ENCODE results near the gene IRF8. TPM values are rescaled to one million over a fixed set of nuclear protein-coding genes. Genes with fewer than 3 reads are reported as not detected.
"Not testable (repeated sequence)": the region's sequence is repeated elsewhere in the genome, so short reads cannot be mapped to it uniquely, and the experiment has no call there.

The IRF8 gene
- total RNA-seq, 2 experiments from 2014 or later = 60.3 to 61.3 TPM

DNA sequence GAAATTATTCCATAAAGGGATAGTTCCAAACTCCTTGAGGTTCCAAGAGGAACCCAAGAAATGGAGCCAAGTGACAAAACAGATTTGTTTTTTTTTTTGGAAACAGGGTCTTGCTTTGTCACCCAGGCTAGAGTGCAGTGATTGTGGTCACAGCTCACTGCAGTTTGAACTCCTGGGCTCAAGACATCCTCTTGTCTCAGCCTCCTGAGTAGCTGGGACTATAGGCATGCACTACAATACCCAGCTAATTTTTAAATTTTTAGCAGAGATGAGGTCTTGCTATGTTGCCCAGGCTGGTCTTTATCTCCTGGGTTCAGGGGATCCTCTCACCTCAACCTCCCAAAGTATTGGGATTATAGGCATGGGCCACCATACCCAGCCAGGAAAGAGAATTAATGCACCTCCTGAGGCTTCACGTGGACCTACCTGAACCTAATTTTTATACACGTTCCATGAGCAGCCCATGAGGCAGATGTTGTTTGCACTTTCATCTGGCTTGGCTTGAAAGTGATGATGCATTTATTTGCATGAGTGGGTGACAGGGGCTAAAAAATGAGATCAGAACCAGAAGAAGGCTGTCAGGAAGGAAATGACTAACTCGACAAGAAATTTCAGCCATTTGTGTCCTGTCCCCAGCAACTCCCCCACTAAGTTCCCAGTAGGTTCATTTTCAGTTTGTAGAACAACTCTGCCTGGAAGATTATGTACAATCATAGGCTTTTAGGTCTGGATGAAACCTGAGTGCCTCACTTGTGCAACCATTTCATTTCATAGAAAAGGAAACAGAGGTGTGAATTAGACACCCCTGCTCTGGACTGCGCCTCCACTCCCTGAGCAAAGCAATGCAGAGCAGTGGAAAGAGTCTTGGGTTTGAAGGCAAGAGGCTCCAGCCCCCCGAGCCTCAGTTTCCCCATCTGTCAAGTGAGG, 10.3 kb upstream of the IRF8 start:
- ChIA-PET CTCF (no interaction called here), POLR2A (no interaction called here)

DNA sequence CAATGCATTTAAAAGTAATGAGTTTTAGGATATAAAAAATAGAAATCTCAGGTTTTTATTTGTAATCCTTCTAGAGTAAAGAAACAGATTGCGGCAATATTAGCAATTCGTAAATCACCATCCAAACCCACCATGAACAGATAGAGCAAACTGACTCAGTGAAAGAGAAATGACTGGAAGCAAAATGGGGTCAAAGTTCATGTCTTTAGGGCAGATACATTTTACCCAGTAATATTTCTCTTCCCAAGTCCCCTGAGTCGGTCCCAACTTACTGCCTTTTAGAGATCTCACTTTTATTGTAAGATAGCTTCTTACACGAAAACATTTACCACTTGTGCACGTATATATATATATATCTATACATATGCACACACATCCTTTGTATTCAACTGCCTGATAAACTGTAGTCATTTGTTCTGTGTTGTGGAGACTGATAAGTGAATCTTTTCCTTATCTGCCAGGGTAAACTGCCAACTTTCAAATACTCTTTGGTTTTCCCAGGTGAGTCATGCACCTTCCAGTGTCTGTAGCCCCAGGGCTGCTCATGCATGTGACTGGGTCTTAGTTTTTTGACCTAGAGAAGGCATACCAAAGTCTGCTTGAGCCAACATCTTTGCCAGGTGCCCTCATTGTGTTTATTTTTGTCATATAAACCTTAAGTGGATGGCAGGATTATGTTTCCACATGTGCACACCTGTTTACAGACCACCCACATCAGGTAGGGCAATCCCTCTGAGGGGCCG, 7.8 kb upstream of the IRF8 start:
- ChIA-PET POLR2A (interaction anchor here (0.6 kb wide), 1 partner anchor 60 kb away, joined by 3 read pairs; no protein-coding TSS in a partner anchor), CTCF (interaction anchor here (1.1 to 3.9 kb wide), 3 partner anchors 11 to 71 kb away, joined by 3 to 22 read pairs (median 3); no protein-coding TSS in a partner anchor)

GRCh38 chr16:85891776-85892166, 7.2 kb upstream of the IRF8 start:
- ChIA-PET POLR2A (no interaction called here), CTCF (interaction anchor here (1.1 to 3.9 kb wide), 3 partner anchors 10 to 71 kb away, joined by 3 to 22 read pairs (median 3); no protein-coding TSS in a partner anchor)

DNA sequence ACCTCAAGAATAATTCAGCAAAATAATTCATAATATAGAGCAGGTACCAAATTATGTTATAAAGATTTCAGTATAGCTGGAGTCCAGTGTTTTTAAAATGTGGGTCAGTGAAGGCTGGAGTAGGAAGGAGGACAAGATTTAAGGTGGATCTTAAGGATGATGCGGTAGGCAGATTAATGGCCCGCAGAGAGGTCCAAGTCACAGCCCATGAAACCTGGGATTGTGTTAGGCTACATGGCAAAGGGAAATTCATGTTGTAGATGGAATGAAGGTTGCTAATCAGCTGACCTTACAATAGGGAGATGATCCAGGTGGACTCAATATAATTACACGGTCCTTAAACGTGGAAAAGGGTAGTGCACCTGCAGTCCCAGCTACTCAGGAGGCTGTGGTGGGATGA, 6.2 kb upstream of the IRF8 start:
- ChIA-PET POLR2A (interaction anchor here (0.6 kb wide), 1 partner anchor 21 kb away, joined by 3 read pairs; no protein-coding TSS in a partner anchor), CTCF (interaction anchor here (1.1 to 3.9 kb wide), 3 partner anchors 9 to 95 kb away, joined by 3 to 22 read pairs (median 3); no protein-coding TSS in a partner anchor)

DNA sequence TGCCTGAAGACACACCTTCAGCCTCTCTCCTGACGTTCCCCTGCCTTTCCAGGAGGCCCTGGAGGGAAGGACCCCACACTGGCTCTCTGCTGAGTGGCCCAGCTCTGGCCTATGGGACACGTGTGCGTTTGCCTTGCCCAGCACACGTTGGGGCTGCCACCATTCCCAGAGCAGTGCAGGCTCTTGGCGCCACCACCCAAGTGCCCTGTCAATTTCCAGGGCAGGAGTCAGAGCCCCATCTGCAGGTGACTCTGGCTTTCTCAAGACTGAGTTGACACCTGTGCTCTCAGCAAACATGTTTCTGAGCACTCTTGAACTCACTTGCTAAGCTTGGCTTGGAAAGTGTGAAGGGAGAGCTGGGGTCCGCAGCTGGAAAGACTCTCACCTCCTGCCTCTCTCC, 4.7 kb upstream of the IRF8 start:
- ChIA-PET CTCF (interaction anchor here (0.9 to 3.9 kb wide), 2 partner anchors 56 to 74 kb away, joined by 3 to 22 read pairs; no protein-coding TSS in a partner anchor), POLR2A (no interaction called here)

DNA sequence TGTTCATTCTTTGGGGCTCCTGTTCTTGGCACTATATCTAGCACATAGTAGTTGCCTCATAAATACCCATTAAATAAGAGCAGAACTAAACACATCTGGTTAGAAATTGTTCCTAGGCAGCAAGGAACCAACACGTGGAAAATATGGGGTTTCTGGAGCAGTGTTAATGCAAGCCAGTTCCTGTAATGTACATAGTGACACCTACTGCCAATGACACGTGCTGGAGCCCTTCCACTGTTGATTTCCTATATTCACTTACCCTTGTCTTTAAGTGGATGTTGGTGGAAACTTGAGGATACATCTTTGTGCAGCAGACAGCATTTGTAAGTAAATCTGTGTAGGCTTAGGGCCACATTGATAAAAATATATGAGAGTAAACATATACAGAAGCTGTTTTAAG, 1.6 kb upstream of the IRF8 start:
- ChIA-PET POLR2A (no interaction called here), CTCF (no interaction called here)

GRCh38 chr16:85899444-85899843, 482 bp downstream of the IRF8 start:
- POLR2A ChIA-PET = no interaction called here

DNA sequence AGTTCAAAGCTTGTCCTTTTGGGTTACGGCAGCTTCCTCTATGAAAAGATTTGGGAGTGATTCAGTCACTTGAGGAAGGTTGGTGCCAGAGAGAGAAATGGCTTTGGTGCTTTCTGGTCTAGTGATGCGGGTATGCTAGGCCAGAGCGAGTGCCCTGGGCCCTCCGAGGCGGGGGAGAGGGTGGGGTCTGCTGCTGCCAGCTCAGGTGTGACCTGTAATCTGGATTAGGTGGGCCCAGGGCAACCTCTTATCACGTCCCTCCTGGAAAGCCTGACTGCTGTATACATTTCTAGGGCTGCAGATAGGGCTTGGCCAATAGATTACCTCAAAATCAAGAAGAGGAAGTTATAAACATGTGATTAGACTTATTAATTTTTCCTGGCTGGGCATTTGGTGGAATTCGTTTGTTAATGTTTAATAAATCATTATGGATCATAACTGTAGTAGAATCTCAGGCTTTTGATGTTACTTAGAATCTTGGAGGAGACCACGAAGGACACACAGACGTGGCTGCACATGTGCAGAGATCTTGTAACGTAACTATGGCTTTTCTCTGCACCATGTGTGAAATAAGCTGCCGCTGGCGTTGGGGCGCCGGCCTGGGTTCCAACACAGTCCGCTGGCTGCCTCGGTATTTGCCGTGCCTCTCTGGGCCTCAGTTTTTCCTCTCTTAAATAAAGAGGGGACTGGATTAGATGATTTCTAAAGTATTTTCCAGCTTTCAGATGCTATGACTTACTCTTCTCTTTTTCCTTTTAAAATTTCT, 1.2 kb downstream of the IRF8 start:
- ChIA-PET POLR2A (no interaction called here), CTCF (interaction anchor here (0.9 to 3.4 kb wide), 6 partner anchors 16 to 116 kb away, joined by 3 to 13 read pairs (median 6); no protein-coding TSS in a partner anchor)

More at GRCh38 chr16:85899444-85899843, 482 bp downstream of the IRF8 start:
- CTCF ChIA-PET = interaction anchor here (0.9 to 2.6 kb wide), 5 partner anchors 17 to 116 kb away, joined by 3 to 7 read pairs (median 6); no protein-coding TSS in a partner anchor

- POLR2A ChIA-PET = no interaction called here
- CTCF ChIA-PET = interaction anchor here (3.4 kb wide), 1 partner anchor 80 kb away, joined by 13 read pairs; no protein-coding TSS in a partner anchor
Observed at GRCh38 chr16:85901110-85901509, 2.1 kb downstream of the IRF8 start.

GRCh38 chr16:85901773-85902365, 2.9 kb downstream of the IRF8 start:
- ChIA-PET POLR2A (interaction anchor here (0.8 to 1.3 kb wide), 2 partner anchors 33 to 34 kb away, joined by 4 to 6 read pairs; no protein-coding TSS in a partner anchor), CTCF (interaction anchor here (0.7 to 3.4 kb wide), 6 partner anchors 10 to 87 kb away, joined by 3 to 13 read pairs (median 4); no protein-coding TSS in a partner anchor)

- POLR2A ChIA-PET = interaction anchor here (0.8 to 1.3 kb wide), 3 partner anchors 33 to 45 kb away, joined by 3 to 6 read pairs (median 4); no protein-coding TSS in a partner anchor
Observed at GRCh38 chr16:85902366-85903155, 3.6 kb downstream of the IRF8 start.

DNA sequence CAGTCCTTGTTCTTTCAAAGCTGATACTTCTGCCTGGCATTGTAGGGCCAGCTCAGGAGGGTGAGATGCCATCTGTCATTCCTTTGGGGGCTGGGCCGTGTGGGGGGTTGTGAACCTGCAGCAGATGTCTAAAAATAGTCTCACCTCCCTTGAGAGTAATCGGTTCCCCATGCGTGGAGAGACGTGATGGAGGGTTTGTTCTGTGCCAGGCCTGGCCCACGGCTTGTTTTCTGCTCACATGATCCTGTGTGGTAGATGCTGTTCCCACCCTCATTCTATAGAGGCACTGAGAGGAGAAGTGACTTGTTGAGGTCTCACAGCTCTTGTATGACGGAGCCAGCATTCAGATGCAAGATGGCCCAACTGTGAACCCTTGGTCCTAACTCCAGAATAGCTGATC, 4.6 kb downstream of the IRF8 start:
- CTCF ChIA-PET = interaction anchor here (3.4 kb wide), 1 partner anchor 82 kb away, joined by 13 read pairs; no protein-coding TSS in a partner anchor
- POLR2A ChIA-PET = interaction anchor here (0.9 kb wide), 1 partner anchor 44 kb away, joined by 3 read pairs; no protein-coding TSS in a partner anchor

More at GRCh38 chr16:85902366-85903155, 3.6 kb downstream of the IRF8 start:
- CTCF ChIA-PET = interaction anchor here (1.0 to 3.4 kb wide), 5 partner anchors 34 to 86 kb away, joined by 4 to 13 read pairs (median 5); no protein-coding TSS in a partner anchor

- ChIA-PET POLR2A (no interaction called here), CTCF (no interaction called here)
Observed at GRCh38 chr16:85905110-85906095, 6.4 kb downstream of the IRF8 start.

DNA sequence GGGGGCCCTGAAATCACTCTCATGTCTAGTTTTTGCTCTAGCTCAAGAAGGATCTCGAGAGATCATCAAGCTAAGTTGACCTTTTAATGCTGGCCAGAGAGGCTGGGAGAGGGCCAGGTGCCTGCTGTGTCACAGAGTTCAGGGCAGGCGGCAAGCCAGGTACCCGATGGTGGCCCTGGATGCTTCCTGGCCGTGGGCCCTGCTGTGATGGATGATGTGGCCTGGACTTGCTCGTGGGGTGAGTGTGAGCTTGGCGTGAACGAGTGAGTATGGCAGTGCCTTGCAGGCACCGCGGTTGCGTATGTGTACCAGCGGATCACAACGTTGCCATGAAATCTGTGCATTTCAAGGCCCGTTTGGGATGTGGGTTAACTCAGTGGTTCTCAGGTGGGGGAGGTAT, 7.4 kb downstream of the IRF8 start:
- ChIA-PET POLR2A (no interaction called here), CTCF (interaction anchor here (0.9 kb wide), 1 partner anchor 38 kb away, joined by 3 read pairs; no protein-coding TSS in a partner anchor)

- CTCF ChIA-PET = interaction anchor here (0.8 kb wide), 1 partner anchor 86 kb away, joined by 5 read pairs; no protein-coding TSS in a partner anchor
- POLR2A ChIA-PET = not testable (repeated sequence)
Observed at GRCh38 chr16:85907231-85907630, 8.3 kb downstream of the IRF8 start.

DNA sequence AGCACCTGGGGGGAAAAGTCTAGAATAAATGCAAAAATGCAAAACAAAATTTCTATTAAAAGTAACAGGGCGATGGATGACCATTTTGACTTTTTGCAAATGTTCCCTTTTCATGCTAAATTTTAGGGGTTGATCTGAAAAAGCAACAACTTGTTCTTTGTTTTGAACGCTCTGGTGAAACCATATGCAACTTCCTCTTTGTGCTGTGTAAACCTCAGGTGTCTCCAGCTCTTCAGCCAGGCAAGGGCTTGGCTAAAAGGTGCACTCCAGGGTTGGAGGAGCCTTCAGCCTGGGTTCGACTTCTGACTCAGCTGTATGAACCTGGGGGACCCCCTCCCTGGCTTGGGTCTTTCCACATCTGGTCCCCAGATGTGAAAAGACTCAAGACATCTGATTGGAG, 9.5 kb downstream of the IRF8 start:
- POLR2A ChIA-PET = no interaction called here
- CTCF ChIA-PET = no interaction called here
